Measurements from ENCODE around the gene ARID5B.
A peak's percentile ranks its signal among the peaks of the same experiment; 100 is the strongest.

The ARID5B gene

GRCh38 chr10:61902445-61903220 is 1.1 kb downstream of the ARID5B start:
- FAIRE-seq (peak; percentile 76), DNase-seq (ENCODE audit: extremely low spot score, insufficient read length, low read depth) (no peak)

- DNase-seq (ENCODE audit: extremely low spot score, insufficient read length, low read depth): peak; percentile 43
- FAIRE-seq: peak; percentile 73
These were observed 1.9 kb downstream of the ARID5B start for GRCh38 chr10:61903221-61903927.

- DNase-seq (ENCODE audit: extremely low spot score, insufficient read length, low read depth): no peak
- FAIRE-seq: no peak
These were observed 2.4 kb downstream of the ARID5B start for GRCh38 chr10:61903928-61904344.

- peak; percentile 30 for DNase-seq (ENCODE audit: extremely low spot score, insufficient read length, low read depth)
These were observed 3.5 kb downstream of the ARID5B start for GRCh38 chr10:61904733-61905725.

GRCh38 chr10:61905837-61906561 is 4.5 kb downstream of the ARID5B start:
- FAIRE-seq: no peak
- no peak for DNase-seq (ENCODE audit: extremely low spot score, insufficient read length, low read depth)

More at GRCh38 chr10:61904733-61905725, 3.5 kb downstream of the ARID5B start:
- peak; percentile 89 for FAIRE-seq

- DNase-seq (ENCODE audit: extremely low spot score, insufficient read length, low read depth) (no peak), FAIRE-seq (no peak)
These were observed 5.0 kb downstream of the ARID5B start for GRCh38 chr10:61906562-61906901.

- no peak for FAIRE-seq
- no peak for DNase-seq (ENCODE audit: extremely low spot score, insufficient read length, low read depth)
These were observed 5.5 kb downstream of the ARID5B start for GRCh38 chr10:61907011-61907410.

GRCh38 chr10:61907587-61907986 is 6.1 kb downstream of the ARID5B start:
- FAIRE-seq: peak; percentile 18
- DNase-seq (ENCODE audit: extremely low spot score, insufficient read length, low read depth): no peak

- no peak for DNase-seq (ENCODE audit: extremely low spot score, insufficient read length, low read depth)
- FAIRE-seq: no peak
These were observed 8.8 kb downstream of the ARID5B start for GRCh38 chr10:61910226-61910805.

GRCh38 chr10:61910894-61911293 is 9.4 kb downstream of the ARID5B start:
- no peak for FAIRE-seq
- DNase-seq (ENCODE audit: extremely low spot score, insufficient read length, low read depth): no peak

GRCh38 chr10:61911425-61911824 is 9.9 kb downstream of the ARID5B start:
- FAIRE-seq: no peak
- DNase-seq (ENCODE audit: extremely low spot score, insufficient read length, low read depth): no peak

- no peak for FAIRE-seq
These were observed 11.5 kb downstream of the ARID5B start for GRCh38 chr10:61912981-61913380.

GRCh38 chr10:61918140-61918539 is 16.6 kb downstream of the ARID5B start:
- FAIRE-seq (no peak), DNase-seq (ENCODE audit: extremely low spot score, insufficient read length, low read depth) (no peak)

More at GRCh38 chr10:61912981-61913380, 11.5 kb downstream of the ARID5B start:
- no peak for DNase-seq (ENCODE audit: extremely low spot score, insufficient read length, low read depth)

GRCh38 chr10:61918989-61919388 is 17.5 kb downstream of the ARID5B start:
- FAIRE-seq (no peak), DNase-seq (ENCODE audit: extremely low spot score, insufficient read length, low read depth) (no peak)

GRCh38 chr10:61919646-61920215 is 18.2 kb downstream of the ARID5B start:
- DNase-seq (ENCODE audit: extremely low spot score, insufficient read length, low read depth): no peak
- no peak for FAIRE-seq

GRCh38 chr10:61921143-61921542 is 19.6 kb downstream of the ARID5B start:
- FAIRE-seq (no peak), DNase-seq (ENCODE audit: extremely low spot score, insufficient read length, low read depth) (no peak)

GRCh38 chr10:61923210-61923949 is 21.9 kb downstream of the ARID5B start:
- FAIRE-seq: no peak
- DNase-seq (ENCODE audit: extremely low spot score, insufficient read length, low read depth): no peak

GRCh38 chr10:61923950-61924274 is 22.4 kb downstream of the ARID5B start:
- FAIRE-seq: no peak
- DNase-seq (ENCODE audit: extremely low spot score, insufficient read length, low read depth): no peak
